ENCODE measurements around the gene CSNK1D.
A peak's percentile ranks its signal among the peaks of the same experiment; 100 is the strongest.

The CSNK1D gene

GRCh38 chr17:82244413-82245133 is 28.9 kb downstream of the CSNK1D start:
- DNase-seq = peak in 8 of 10 donors; percentile 58 to 95 (median 71)
- intact Hi-C loops (cut with DNase I) = loop anchor here (10.0 kb wide), 2 partner anchors 50 to 170 kb away; partner anchors contain the start of genes HEXD and OGFOD3

- intact Hi-C loops (cut with DNase I) = loop anchor here (10.0 kb wide), 2 partner anchors 51 to 171 kb away; partner anchors contain the start of genes HEXD and OGFOD3
- DNase-seq = peak in 1 of 10 donors; percentile 62
Observed at GRCh38 chr17:82243648-82244412, 29.7 kb downstream of the CSNK1D start.

- peak; percentile 79 to 97 (median 88) for DNase-seq
- intact Hi-C loops (cut with DNase I) = loop anchor here (10.0 kb wide), 2 partner anchors 52 to 172 kb away; partner anchors contain the start of genes HEXD and OGFOD3
Observed at GRCh38 chr17:82242977-82243647, 30.4 kb downstream of the CSNK1D start.

GRCh38 chr17:82242698-82242976 is 30.9 kb downstream of the CSNK1D start:
- peak in 1 of 10 donors; percentile 82 for DNase-seq
- intact Hi-C loops (cut with DNase I) = loop anchor here (10.0 kb wide), 2 partner anchors 52 to 172 kb away; partner anchors contain the start of genes HEXD and OGFOD3

- peak in 1 of 10 donors; percentile 67 for DNase-seq
- intact Hi-C loops (cut with DNase I) = loop anchor here (10.0 kb wide), 2 partner anchors 53 to 173 kb away; partner anchors contain the start of genes HEXD and OGFOD3
Observed at GRCh38 chr17:82241926-82242697, 31.4 kb downstream of the CSNK1D start.

- DNase-seq = peak in 7 of 10 donors; percentile 49 to 93 (median 61)
- intact Hi-C loops (cut with DNase I) = loop anchor here (10.0 kb wide), 2 partner anchors 53 to 173 kb away; partner anchors contain the start of genes HEXD and OGFOD3
Observed at GRCh38 chr17:82241183-82241925, 32.1 kb downstream of the CSNK1D start.

- peak in 1 of 10 donors; percentile 57 for DNase-seq
- intact Hi-C loops (cut with DNase I) = loop anchor here (10.0 kb wide), 2 partner anchors 54 to 174 kb away; partner anchors contain the start of genes HEXD and OGFOD3
Observed at GRCh38 chr17:82240506-82241182, 32.9 kb downstream of the CSNK1D start.

- peak in 2 of 10 donors; percentile 65 to 92 for DNase-seq
Observed at GRCh38 chr17:82239926-82240505, 33.5 kb downstream of the CSNK1D start.

GRCh38 chr17:82239401-82239925 is 34.0 kb downstream of the CSNK1D start:
- intact Hi-C loops (cut with DNase I) = loop anchor here (5.0 kb wide), 1 partner anchor 83 kb away; no protein-coding TSS in a partner anchor

More at GRCh38 chr17:82239926-82240505, 33.5 kb downstream of the CSNK1D start:
- intact Hi-C loops (cut with DNase I) = loop anchor here (5.0 to 10.0 kb wide), 3 partner anchors 55 to 175 kb away; partner anchors contain the start of genes HEXD and OGFOD3

GRCh38 chr17:82238472-82239201 is 34.9 kb downstream of the CSNK1D start:
- DNase-seq = peak in 8 of 10 donors; percentile 66 to 97 (median 77)
- intact Hi-C loops (cut with DNase I) = loop anchor here (5.0 kb wide), 1 partner anchor 84 kb away; no protein-coding TSS in a partner anchor

More at GRCh38 chr17:82239401-82239925, 34.0 kb downstream of the CSNK1D start:
- no peak for DNase-seq

GRCh38 chr17:82237746-82238471 is 35.6 kb downstream of the CSNK1D start:
- DNase-seq = peak in 2 of 10 donors; percentile 78 to 89
- intact Hi-C loops (cut with DNase I) = loop anchor here (5.0 kb wide), 1 partner anchor 84 kb away; no protein-coding TSS in a partner anchor

- DNase-seq = peak in 2 of 10 donors; percentile 72 to 79
- intact Hi-C loops (cut with DNase I) = loop anchor here (5.0 kb wide), 1 partner anchor 85 kb away; no protein-coding TSS in a partner anchor
Observed at GRCh38 chr17:82237083-82237745, 36.3 kb downstream of the CSNK1D start.

GRCh38 chr17:82236142-82236971 is 37.1 kb downstream of the CSNK1D start:
- DNase-seq = peak in 6 of 10 donors; percentile 63 to 95 (median 76)
- intact Hi-C loops (cut with DNase I) = loop anchor here (5.0 kb wide), 1 partner anchor 86 kb away; no protein-coding TSS in a partner anchor

- intact Hi-C loops (cut with DNase I) = loop anchor here (5.0 kb wide), 1 partner anchor 87 kb away; no protein-coding TSS in a partner anchor
- peak in 3 of 10 donors; percentile 6 to 84 (median 8) for DNase-seq
Observed at GRCh38 chr17:82235775-82236141, 37.7 kb downstream of the CSNK1D start.

All from posterior cingulate gyrus (tissue), 11 donors.